ENCODE results near the gene REV3L. TPM values are rescaled to one million over a fixed set of nuclear protein-coding genes. Genes with fewer than 3 reads are reported as not detected.

Gene REV3L
- total and polyA plus RNA-seq, 2 donors (not counting 3 experiments of a cell fraction or from before 2014, with no cell fraction given): 6.0 to 22.7 TPM

GRCh38 chr6:111474771-111475170, 8.2 kb downstream of the REV3L start:
- Histone ChIP-seq H3K4me2 (ENCODE audit: insufficient read depth, low read length) (no peak overlapping the region), H3K4me3 (replicated peaks in 1 of 3; ENCODE audit: insufficient read depth in 1 of 3, low read depth in 1 of 3, low read length in 3 of 3) (no peak overlapping the region), H3K79me2 (ENCODE audit: control insufficient read depth, insufficient read depth, low read length) (peaks cover 55% of the 10 kb centered on the region), H2AFZ (ENCODE audit: low read depth, low read length) (no peak overlapping the region), H3K9me1 (replicated peaks; ENCODE audit: control insufficient read depth, extremely low read depth, insufficient read depth, low read length) (no peaks in the 10 kb centered on the region), H3K9ac (replicated peaks; ENCODE audit: extremely low read depth, insufficient read depth, low read length) (no peak overlapping the region), H3K27ac (ENCODE audit: insufficient read depth, low read depth, low read length) (no peak overlapping the region), H4K20me1 (replicated peaks; ENCODE audit: control insufficient read depth, extremely low read depth, insufficient read depth, low read length) (no peaks in the 10 kb centered on the region), H3K36me3 (ENCODE audit: control insufficient read depth in 2 of 2, extremely low read depth in 1 of 2, insufficient read depth in 2 of 2, low read length in 2 of 2) (no peaks in the 10 kb centered on the region), H3K9me3 (replicated peaks; ENCODE audit: control insufficient read depth, insufficient read depth, low read length) (no peaks in the 10 kb centered on the region), H3K27me3 (ENCODE audit: control insufficient read depth in 2 of 2, insufficient read depth in 2 of 2, low read length in 2 of 2) (no peaks in the 10 kb centered on the region), H3K4me1 (ENCODE audit: control insufficient read depth, extremely low read depth, insufficient read depth, low read length) (peaks cover 17% of the 10 kb centered on the region)
- no peak for DNase-seq (ENCODE audit: low read depth, low spot score)
- dilution Hi-C loops (cut with MboI; ENCODE audit: extremely low pct_ligation_motif_present, low sequenced_read_pairs): no loop called here
- intact Hi-C loops (cut with micrococcal nuclease): no loop called here
- CTCF ChIA-PET: no interaction called here
- no peak for TF ChIP-seq GATA2 (IDR thresholded peaks at IDR 0.05; ENCODE audit: insufficient read depth, insufficient read length, low read depth, low read length)
- TF ChIP-seq JUN (IDR thresholded peaks at IDR 0.05; ENCODE audit: borderline replicate concordance, insufficient read depth, insufficient read length, low read depth): no peak
- TF ChIP-seq MAX (IDR thresholded peaks at IDR 0.05; ENCODE audit: insufficient read depth, insufficient read length): no peak
- no peak for TF ChIP-seq POLR2A (IDR thresholded peaks at IDR 0.05; ENCODE audit: low read depth, low read length)
- TF ChIP-seq FOS (IDR thresholded peaks at IDR 0.05; ENCODE audit: borderline replicate concordance, insufficient read depth, low read length): no peak
- TF ChIP-seq EZH2 (IDR thresholded peaks at IDR 0.05; ENCODE audit: borderline replicate concordance, low read depth, low read length, severe bottlenecking): no peak
- no peak for TF ChIP-seq CTCF (IDR thresholded peaks at IDR 0.05; ENCODE audit: extremely low read depth in 1 of 2, insufficient read depth in 1 of 2, low read depth in 1 of 2, low read length in 2 of 2)
- no peak for TF ChIP-seq POLR2AphosphoS5 (IDR thresholded peaks at IDR 0.05; ENCODE audit: insufficient read depth, low read depth, low read length)
- TF ChIP-seq MYC (IDR thresholded peaks at IDR 0.05; ENCODE audit: low read depth, low read length): no peak
- POLR2A ChIA-PET: no interaction called here
- no TSS peak for BruUV-seq (replicated peaks)
- no peak for FAIRE-seq

Measured in endothelial cell of umbilical vein (primary cell).